GM18498 (cell line): ENCODE results near the gene ST6GALNAC1.
"Not testable (repeated sequence)": the region's sequence is repeated elsewhere in the genome, so short reads cannot be mapped to it uniquely, and the experiment has no call there.

ENCODE experiments used
- ATAC-seq: cut with Tn5 transposase; IDR thresholded peaks from one replicate; pipeline ENCODE4 v1.9.1; 2021; ENCODE audit warnings: mild to moderate bottlenecking, moderate library complexity; ENCODE audit not compliant: unreplicated experiment

ST6GALNAC1 gene

GRCh38 chr17:76612977-76613851 is 30.3 kb downstream of the ST6GALNAC1 start:
- ATAC-seq: no peak

GRCh38 chr17:76612465-76612864 is 31.1 kb downstream of the ST6GALNAC1 start:
- ATAC-seq: no peak

- ATAC-seq: no peak
Measured at GRCh38 chr17:76611758-76612157, 31.8 kb downstream of the ST6GALNAC1 start.

- ATAC-seq: not testable (repeated sequence)
Measured at GRCh38 chr17:76611080-76611749, 32.3 kb downstream of the ST6GALNAC1 start.

GRCh38 chr17:76606685-76607084 is 36.9 kb downstream of the ST6GALNAC1 start:
- not testable (repeated sequence) for ATAC-seq

GRCh38 chr17:76601065-76601464 is 42.5 kb downstream of the ST6GALNAC1 start:
- no peak for ATAC-seq

- no peak for ATAC-seq
Measured at GRCh38 chr17:76599694-76600460, 43.7 kb downstream of the ST6GALNAC1 start.

- ATAC-seq: no peak
Measured at GRCh38 chr17:76598004-76598439, 45.5 kb downstream of the ST6GALNAC1 start.

- no peak for ATAC-seq
Measured at GRCh38 chr17:76597156-76598003, 46.2 kb downstream of the ST6GALNAC1 start.

GRCh38 chr17:76594690-76595089 is 48.9 kb downstream of the ST6GALNAC1 start:
- ATAC-seq: no peak

GRCh38 chr17:76593959-76594358 is 49.6 kb downstream of the ST6GALNAC1 start:
- no peak for ATAC-seq

GRCh38 chr17:76593384-76593826 is 50.2 kb downstream of the ST6GALNAC1 start:
- ATAC-seq: no peak

- no peak for ATAC-seq
Measured at GRCh38 chr17:76588182-76588581, 55.4 kb downstream of the ST6GALNAC1 start.

- ATAC-seq: no peak
Measured at GRCh38 chr17:76586741-76587487, 56.6 kb downstream of the ST6GALNAC1 start.

- ATAC-seq: no peak
Measured at GRCh38 chr17:76585649-76586593, 57.6 kb downstream of the ST6GALNAC1 start, which contains the start of gene ST6GALNAC2. TSS of gene ST6GALNAC2 (minus strand) at chr17:76585860. CDS start at chr17:76585808, 52 bp downstream.

GRCh38 chr17:76585033-76585648 is 58.4 kb downstream of the ST6GALNAC1 start:
- no peak for ATAC-seq

- ATAC-seq: no peak
Measured at GRCh38 chr17:76584427-76585032, 59.0 kb downstream of the ST6GALNAC1 start.
